Measurements from ENCODE around the gene HSPB7.
A peak's percentile ranks its signal among the peaks of the same experiment; 100 is the strongest.
"Not testable (repeated sequence)": the region's sequence is repeated elsewhere in the genome, so short reads cannot be mapped to it uniquely, and the experiment has no call there.

HSPB7 gene

GRCh38 chr1:15985611-15986297 lies 32.1 kb downstream of the HSPB7 start:
- in situ Hi-C loops (cut with MboI; ENCODE audit: low sequenced_read_pairs, unreplicated experiment): loop anchor here (25.0 kb wide), 1 partner anchor 173 kb away; the partner anchor contains the start of gene UQCRHL
- DNase-seq (ENCODE audit: low spot score): no peak

GRCh38 chr1:15983275-15983674 lies 34.6 kb downstream of the HSPB7 start:
- TF ChIP-seq CTCF (IDR thresholded peaks at IDR 0.05; ENCODE audit: borderline replicate concordance, control extremely low read depth, extremely low read depth, insufficient read depth, missing control alignments): no peak
- no peak for DNase-seq (ENCODE audit: low spot score)
- in situ Hi-C loops (cut with MboI; ENCODE audit: low sequenced_read_pairs, unreplicated experiment): loop anchor here (25.0 kb wide), 1 partner anchor 171 kb away; the partner anchor contains the start of gene UQCRHL

More at GRCh38 chr1:15985611-15986297, 32.1 kb downstream of the HSPB7 start:
- no peak for TF ChIP-seq CTCF (IDR thresholded peaks at IDR 0.05; ENCODE audit: borderline replicate concordance, control extremely low read depth, extremely low read depth, insufficient read depth, missing control alignments)

GRCh38 chr1:15981679-15982078 lies 36.2 kb downstream of the HSPB7 start:
- in situ Hi-C loops (cut with MboI; ENCODE audit: low sequenced_read_pairs, unreplicated experiment): loop anchor here (25.0 kb wide), 1 partner anchor 169 kb away; the partner anchor contains the start of gene UQCRHL
- no peak for DNase-seq (ENCODE audit: low spot score)
- TF ChIP-seq CTCF (IDR thresholded peaks at IDR 0.05; ENCODE audit: borderline replicate concordance, control extremely low read depth, extremely low read depth, insufficient read depth, missing control alignments): no peak

- in situ Hi-C loops (cut with MboI; ENCODE audit: low sequenced_read_pairs, unreplicated experiment): loop anchor here (25.0 kb wide), 1 partner anchor 166 kb away; the partner anchor contains the start of gene UQCRHL
- DNase-seq (ENCODE audit: low spot score): not testable (repeated sequence)
These were observed 39.9 kb downstream of the HSPB7 start for GRCh38 chr1:15977947-15978346.

GRCh38 chr1:15975805-15976680 lies 41.8 kb downstream of the HSPB7 start, which contains the start of gene ZBTB17:
TSS of gene ZBTB17 (minus strand) at chr1:15976101. CDS start at chr1:15948495, 27,606 bp downstream.
- in situ Hi-C loops (cut with MboI; ENCODE audit: low sequenced_read_pairs, unreplicated experiment): loop anchor here (25.0 kb wide), 1 partner anchor 164 kb away; the partner anchor contains the start of gene UQCRHL
- TF ChIP-seq CTCF (IDR thresholded peaks at IDR 0.05; ENCODE audit: borderline replicate concordance, control extremely low read depth, extremely low read depth, insufficient read depth, missing control alignments): no peak
- DNase-seq (ENCODE audit: low spot score): peak; percentile 95

- peak; percentile 35 for TF ChIP-seq CTCF (IDR thresholded peaks at IDR 0.05; ENCODE audit: borderline replicate concordance, control extremely low read depth, extremely low read depth, insufficient read depth, missing control alignments)
- in situ Hi-C loops (cut with MboI; ENCODE audit: low sequenced_read_pairs, unreplicated experiment): loop anchor here (25.0 kb wide), 1 partner anchor 163 kb away; the partner anchor contains the start of gene UQCRHL
- peak; percentile 84 for DNase-seq (ENCODE audit: low spot score)
These were observed 42.5 kb downstream of the HSPB7 start for GRCh38 chr1:15975358-15975804.
